GM21529 (cell line): Measurements from ENCODE around the gene MRPL20.
"Not testable (repeated sequence)": the region's sequence is repeated elsewhere in the genome, so short reads cannot be mapped to it uniquely, and the experiment has no call there.

Experiments
- ATAC-seq: cut with Tn5 transposase; IDR thresholded peaks from one replicate; pipeline ENCODE4 v1.9.1; 2021; ENCODE audit not compliant: unreplicated experiment

MRPL20 gene

GRCh38 chr1:1427106-1427819 lies 20.2 kb upstream of the MRPL20 start:
- ATAC-seq = no peak

GRCh38 chr1:1426496-1427105 lies 19.5 kb upstream of the MRPL20 start:
- no peak for ATAC-seq

GRCh38 chr1:1425753-1426495 lies 18.8 kb upstream of the MRPL20 start:
- no peak for ATAC-seq

GRCh38 chr1:1425426-1425752 lies 18.3 kb upstream of the MRPL20 start:
- no peak for ATAC-seq

- no peak for ATAC-seq
Measured at GRCh38 chr1:1424707-1425106, 17.6 kb upstream of the MRPL20 start.

GRCh38 chr1:1423245-1423597 lies 16.1 kb upstream of the MRPL20 start:
- no peak for ATAC-seq

- ATAC-seq = no peak
Measured at GRCh38 chr1:1422465-1423244, 15.6 kb upstream of the MRPL20 start.

GRCh38 chr1:1421907-1422464 lies 14.9 kb upstream of the MRPL20 start:
- ATAC-seq = no peak

GRCh38 chr1:1421147-1421906 lies 14.2 kb upstream of the MRPL20 start, which contains the start of gene ANKRD65:
ANKRD65 (minus strand) TSS chr1:1421276; CDS start chr1:1421005, 271 bp downstream.
- no peak for ATAC-seq

- no peak for ATAC-seq
Measured at GRCh38 chr1:1420654-1421141, 13.6 kb upstream of the MRPL20 start.

GRCh38 chr1:1419813-1420653 lies 12.9 kb upstream of the MRPL20 start:
- no peak for ATAC-seq

- ATAC-seq = no peak
Measured at GRCh38 chr1:1419363-1419812, 12.3 kb upstream of the MRPL20 start.

- no peak for ATAC-seq
Measured at GRCh38 chr1:1418464-1419362, 11.6 kb upstream of the MRPL20 start.

- not testable (repeated sequence) for ATAC-seq
Measured at GRCh38 chr1:1417825-1418463, 10.9 kb upstream of the MRPL20 start.

- not testable (repeated sequence) for ATAC-seq
Measured at GRCh38 chr1:1417396-1417795, 10.3 kb upstream of the MRPL20 start.

- ATAC-seq = no peak
Measured at GRCh38 chr1:1415751-1416150, 8.7 kb upstream of the MRPL20 start.

- not testable (repeated sequence) for ATAC-seq
Measured at GRCh38 chr1:1412311-1412902, 5.3 kb upstream of the MRPL20 start.
